ENCODE measurements around the gene PIR. TPM values are rescaled to one million over a fixed set of nuclear protein-coding genes. Genes with fewer than 3 reads are reported as not detected.

The PIR gene
- total and polyA plus RNA-seq, 4 experiments from 2014 or later = 0.53 TPM; not detected in 3

DNA sequence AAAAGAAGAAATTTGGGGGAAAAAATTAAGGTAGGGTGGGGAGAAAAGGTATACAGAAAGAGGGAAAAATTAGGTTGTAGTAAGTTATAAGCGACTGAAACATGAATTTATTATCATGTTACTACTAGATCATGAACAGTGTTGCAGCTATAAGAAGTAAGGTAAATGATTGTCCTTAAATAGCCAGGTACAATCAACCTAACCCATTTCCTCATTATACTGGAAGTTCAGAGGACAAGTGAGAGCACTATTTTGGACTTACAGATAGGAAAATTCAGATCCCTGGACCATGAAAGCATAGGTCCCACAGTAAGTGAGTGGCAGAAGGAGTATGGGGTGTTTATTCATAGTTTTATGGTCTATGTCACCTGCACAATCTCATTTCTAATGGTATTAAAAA, 23.5 kb downstream of the PIR start:
- no peaks in the 10 kb centered on the region for H3K36me3 Mint-ChIP-seq
- Histone ChIP-seq H3K4me3 (ENCODE audit: low read length in 2 of 2) (no peak overlapping the region), H3K9me3 (ENCODE audit: control insufficient read depth in 1 of 2, low read length in 2 of 2) (no peaks in the 10 kb centered on the region), H3K4me1 (ENCODE audit: insufficient read depth, low read length) (no peaks in the 10 kb centered on the region), H3K36me3 (ENCODE audit: insufficient read depth, low read length) (no peaks in the 10 kb centered on the region), H3K27me3 (ENCODE audit: insufficient read depth, low read length) (no peaks in the 10 kb centered on the region), H3K27ac (ENCODE audit: low read depth, low read length) (no peak overlapping the region)
- intact Hi-C loops (cut with micrococcal nuclease) = loop anchor here (2.0 to 5.0 kb wide), 2 partner anchors 122 to 169 kb away; no protein-coding TSS in a partner anchor
- ChIA-PET POLR2A (ENCODE audit: partially characterized antibody) (no interaction called here), CTCF (ENCODE audit: partially characterized antibody) (interaction anchor here (0.6 to 1.4 kb wide), 3 partner anchors 12 to 975 kb away, joined by 3 to 4 read pairs (median 3); no protein-coding TSS in a partner anchor)
- DNase-seq = no peak
- peaks cover 0 to under 1% of the 10 kb centered on the region in 2 donors for H3K27me3 Mint-ChIP-seq
- no peaks in the 10 kb centered on the region for H3K9me3 Mint-ChIP-seq
- H3K27ac Mint-ChIP-seq = no peak overlapping the region
- no peak overlapping the region for H3K4me3 Mint-ChIP-seq
- H3K4me1 Mint-ChIP-seq = peaks cover 0 to 1% (median 0%) of the 10 kb centered on the region in 4 donors

DNA sequence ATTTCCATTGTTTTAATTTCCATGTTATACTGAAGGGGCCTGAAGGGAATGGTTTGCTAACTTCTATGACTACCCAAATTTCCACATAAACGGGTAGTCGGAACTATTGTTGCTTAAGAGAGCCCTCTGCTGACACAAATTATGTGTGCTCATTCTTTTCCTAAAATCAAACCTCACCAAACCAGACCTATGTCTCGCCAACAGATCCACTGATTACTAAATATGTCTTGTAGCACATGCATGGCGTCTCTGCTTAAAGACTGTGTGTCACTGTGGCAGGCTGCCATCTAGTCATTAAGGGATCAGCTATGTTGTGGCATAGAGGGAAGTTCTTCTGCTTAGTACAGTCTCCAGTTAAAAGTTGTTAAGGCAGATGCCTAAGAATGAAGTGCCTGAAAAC, 25.1 kb downstream of the PIR start:
- no peak overlapping the region for H3K4me3 ChIP-seq (ENCODE audit: low read length in 2 of 2)
- H3K36me3 ChIP-seq (ENCODE audit: insufficient read depth, low read length) = no peaks in the 10 kb centered on the region
- Mint-ChIP-seq H3K4me3 (no peak overlapping the region), H3K27ac (no peak overlapping the region), H3K36me3 (no peaks in the 10 kb centered on the region), H3K9me3 (no peaks in the 10 kb centered on the region), H3K27me3 (no peaks in the 10 kb centered on the region), H3K4me1 (peaks cover 0 to 1% (median 0%) of the 10 kb centered on the region in 4 donors)
- POLR2A ChIA-PET (ENCODE audit: partially characterized antibody) = no interaction called here
- H3K27ac ChIP-seq (ENCODE audit: low read depth, low read length) = no peak overlapping the region
- DNase-seq = no peak
- H3K27me3 ChIP-seq (ENCODE audit: insufficient read depth, low read length) = no peaks in the 10 kb centered on the region
- CTCF ChIA-PET (ENCODE audit: partially characterized antibody) = interaction anchor here (2.5 kb wide), 1 partner anchor 119 kb away, joined by 10 read pairs; no protein-coding TSS in a partner anchor
- intact Hi-C loops (cut with micrococcal nuclease) = loop anchor here (2.0 to 5.0 kb wide), 2 partner anchors 121 to 167 kb away; no protein-coding TSS in a partner anchor
- H3K9me3 ChIP-seq (ENCODE audit: control insufficient read depth in 1 of 2, low read length in 2 of 2) = no peaks in the 10 kb centered on the region
- H3K4me1 ChIP-seq (ENCODE audit: insufficient read depth, low read length) = no peaks in the 10 kb centered on the region

- ChIA-PET POLR2A (ENCODE audit: partially characterized antibody) (no interaction called here), CTCF (ENCODE audit: partially characterized antibody) (interaction anchor here (2.5 kb wide), 1 partner anchor 117 kb away, joined by 10 read pairs; no protein-coding TSS in a partner anchor)
- Mint-ChIP-seq H3K4me3 (no peak overlapping the region), H3K4me1 (peaks cover 0 to 1% (median 0%) of the 10 kb centered on the region in 4 donors), H3K9me3 (no peaks in the 10 kb centered on the region), H3K27ac (no peak overlapping the region), H3K27me3 (no peaks in the 10 kb centered on the region), H3K36me3 (no peaks in the 10 kb centered on the region)
- H3K9me3 ChIP-seq (ENCODE audit: control insufficient read depth in 1 of 2, low read length in 2 of 2) = no peaks in the 10 kb centered on the region
- H3K27me3 ChIP-seq (ENCODE audit: insufficient read depth, low read length) = no peaks in the 10 kb centered on the region
- no peak for DNase-seq
- intact Hi-C loops (cut with micrococcal nuclease) = loop anchor here (5.0 kb wide), 1 partner anchor 119 kb away; no protein-coding TSS in a partner anchor
- H3K4me3 ChIP-seq (ENCODE audit: low read length in 2 of 2) = no peak overlapping the region
- no peaks in the 10 kb centered on the region for H3K36me3 ChIP-seq (ENCODE audit: insufficient read depth, low read length)
- H3K27ac ChIP-seq (ENCODE audit: low read depth, low read length) = no peak overlapping the region
- H3K4me1 ChIP-seq (ENCODE audit: insufficient read depth, low read length) = no peaks in the 10 kb centered on the region
Observed at GRCh38 chrX:15465896-15466651, 27.1 kb downstream of the PIR start.

DNA sequence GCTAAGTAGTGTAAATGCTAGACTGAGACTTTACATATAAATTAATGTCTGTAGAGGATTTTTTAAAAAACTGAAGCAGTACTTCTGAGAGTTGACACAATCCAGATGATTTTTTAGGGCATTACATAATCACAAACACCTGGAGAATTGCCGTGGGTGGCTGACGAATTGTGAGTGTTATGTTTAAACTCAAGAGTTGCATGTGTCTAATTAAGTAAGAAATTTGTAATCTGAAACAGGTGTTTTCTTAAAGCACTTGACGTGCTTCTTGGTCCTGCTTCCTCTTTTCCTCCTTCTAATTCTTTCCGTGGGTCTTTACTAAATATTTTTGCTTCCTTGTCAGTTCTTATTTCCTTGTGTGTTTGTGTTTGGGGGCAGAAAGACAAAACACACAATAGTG, 27.8 kb downstream of the PIR start:
- Mint-ChIP-seq H3K9me3 (no peaks in the 10 kb centered on the region), H3K27ac (no peak overlapping the region), H3K4me1 (no peaks in the 10 kb centered on the region), H3K27me3 (peaks cover 0 to under 1% of the 10 kb centered on the region in 2 donors), H3K4me3 (no peak overlapping the region), H3K36me3 (no peaks in the 10 kb centered on the region)
- H3K4me3 ChIP-seq (ENCODE audit: low read length in 2 of 2) = no peak overlapping the region
- intact Hi-C loops (cut with micrococcal nuclease) = loop anchor here (5.0 kb wide), 1 partner anchor 118 kb away; no protein-coding TSS in a partner anchor
- no peak for DNase-seq
- H3K9me3 ChIP-seq (ENCODE audit: control insufficient read depth in 1 of 2, low read length in 2 of 2) = no peaks in the 10 kb centered on the region
- H3K4me1 ChIP-seq (ENCODE audit: insufficient read depth, low read length) = no peaks in the 10 kb centered on the region
- H3K36me3 ChIP-seq (ENCODE audit: insufficient read depth, low read length) = no peaks in the 10 kb centered on the region
- CTCF ChIA-PET (ENCODE audit: partially characterized antibody) = no interaction called here
- POLR2A ChIA-PET (ENCODE audit: partially characterized antibody) = no interaction called here
- H3K27ac ChIP-seq (ENCODE audit: low read depth, low read length) = no peak overlapping the region
- H3K27me3 ChIP-seq (ENCODE audit: insufficient read depth, low read length) = no peaks in the 10 kb centered on the region

DNA sequence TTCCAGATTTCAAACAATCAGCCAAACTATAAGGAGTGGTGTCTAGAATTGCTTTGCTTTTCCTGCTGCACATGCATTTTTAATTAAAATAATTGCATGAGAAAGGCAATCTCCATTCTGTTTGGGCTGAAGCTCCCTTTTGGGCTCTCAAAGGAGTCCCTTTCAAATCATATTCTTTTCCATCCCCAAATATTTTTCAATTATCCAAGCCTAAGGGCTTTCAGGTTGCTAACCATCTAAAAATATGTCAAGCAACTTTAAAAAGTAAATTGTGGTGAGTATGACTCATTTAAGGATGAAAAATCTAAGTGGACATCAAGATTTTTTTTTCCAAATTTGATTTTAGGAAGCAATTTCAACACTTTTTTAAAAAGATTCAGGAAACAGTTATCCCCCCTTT, 28.4 kb downstream of the PIR start:
- no peaks in the 10 kb centered on the region for H3K4me1 ChIP-seq (ENCODE audit: insufficient read depth, low read length)
- H3K27me3 Mint-ChIP-seq = peaks cover 0 to 4% of the 10 kb centered on the region in 2 donors
- H3K4me3 Mint-ChIP-seq = no peak overlapping the region
- no peak overlapping the region for H3K27ac ChIP-seq (ENCODE audit: low read depth, low read length)
- intact Hi-C loops (cut with micrococcal nuclease) = loop anchor here (5.0 kb wide), 1 partner anchor 117 kb away; no protein-coding TSS in a partner anchor
- H3K4me1 Mint-ChIP-seq = no peaks in the 10 kb centered on the region
- no peaks in the 10 kb centered on the region for H3K36me3 ChIP-seq (ENCODE audit: insufficient read depth, low read length)
- no peaks in the 10 kb centered on the region for H3K27me3 ChIP-seq (ENCODE audit: insufficient read depth, low read length)
- ChIA-PET CTCF (ENCODE audit: partially characterized antibody) (no interaction called here), POLR2A (ENCODE audit: partially characterized antibody) (no interaction called here)
- H3K9me3 ChIP-seq (ENCODE audit: control insufficient read depth in 1 of 2, low read length in 2 of 2) = no peaks in the 10 kb centered on the region
- no peak overlapping the region for H3K4me3 ChIP-seq (ENCODE audit: low read length in 2 of 2)
- no peak for DNase-seq
- H3K36me3 Mint-ChIP-seq = no peaks in the 10 kb centered on the region
- H3K9me3 Mint-ChIP-seq = no peaks in the 10 kb centered on the region
- no peak overlapping the region for H3K27ac Mint-ChIP-seq

GRCh38 chrX:15451913-15452312, 41.2 kb downstream of the PIR start:
- Mint-ChIP-seq H3K4me3 (no peak overlapping the region), H3K9me3 (no peaks in the 10 kb centered on the region), H3K36me3 (no peaks in the 10 kb centered on the region), H3K4me1 (no peaks in the 10 kb centered on the region), H3K27me3 (peaks cover 0 to 2% of the 10 kb centered on the region in 2 donors), H3K27ac (no peak overlapping the region)
- no peaks in the 10 kb centered on the region for H3K27me3 ChIP-seq (ENCODE audit: insufficient read depth, low read length)
- CTCF ChIA-PET (ENCODE audit: partially characterized antibody) = interaction anchor here (0.6 kb wide), 1 partner anchor 105 kb away, joined by 3 read pairs; no protein-coding TSS in a partner anchor
- H3K9me3 ChIP-seq (ENCODE audit: control insufficient read depth in 1 of 2, low read length in 2 of 2) = no peaks in the 10 kb centered on the region
- intact Hi-C loops (cut with micrococcal nuclease) = no loop called here
- H3K4me1 ChIP-seq (ENCODE audit: insufficient read depth, low read length) = no peaks in the 10 kb centered on the region
- no peaks in the 10 kb centered on the region for H3K36me3 ChIP-seq (ENCODE audit: insufficient read depth, low read length)
- POLR2A ChIA-PET (ENCODE audit: partially characterized antibody) = no interaction called here
- no peak for DNase-seq
- no peak overlapping the region for H3K27ac ChIP-seq (ENCODE audit: low read depth, low read length)
- H3K4me3 ChIP-seq (ENCODE audit: low read length in 2 of 2) = no peak overlapping the region

DNA sequence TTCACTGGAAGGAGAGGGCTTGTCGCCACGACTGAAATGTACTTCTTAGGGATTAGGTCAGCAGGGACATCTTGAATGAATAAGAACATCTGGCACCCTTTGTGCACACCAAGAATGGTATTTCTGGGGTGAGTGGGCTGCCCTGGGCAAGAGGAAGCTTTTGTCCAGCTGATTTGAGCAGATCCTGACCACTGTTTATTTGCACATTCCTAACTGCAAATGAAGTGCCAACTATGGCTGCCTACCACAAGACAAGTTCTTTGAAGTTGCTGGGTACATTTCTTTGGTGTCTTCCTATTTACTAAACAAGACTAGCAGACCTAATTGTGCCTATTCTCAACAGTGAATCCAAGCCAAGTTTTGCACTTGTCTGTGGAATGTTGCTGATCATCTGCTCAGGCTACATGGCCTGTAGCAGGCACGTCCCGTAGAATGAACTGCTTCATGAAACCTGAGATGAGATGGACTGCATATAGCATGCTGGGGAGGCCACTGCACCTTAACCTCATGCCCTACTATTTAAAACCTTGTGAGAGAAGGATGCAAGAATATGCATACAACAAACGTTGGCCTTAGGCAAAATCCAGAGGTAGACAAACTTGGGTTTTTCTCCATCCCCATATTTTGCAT, 45.0 kb downstream of the PIR start:
- Mint-ChIP-seq H3K9me3 (peaks cover 0 to 2% (median 0%) of the 10 kb centered on the region in 8 donors), H3K4me1 (no peaks in the 10 kb centered on the region), H3K27me3 (peaks cover 0 to 4% of the 10 kb centered on the region in 2 donors), H3K36me3 (no peaks in the 10 kb centered on the region), H3K27ac (no peak overlapping the region), H3K4me3 (no peak overlapping the region)
- no peaks in the 10 kb centered on the region for H3K36me3 ChIP-seq (ENCODE audit: insufficient read depth, low read length)
- ChIA-PET CTCF (ENCODE audit: partially characterized antibody) (no interaction called here), POLR2A (ENCODE audit: partially characterized antibody) (no interaction called here)
- H3K27me3 ChIP-seq (ENCODE audit: insufficient read depth, low read length) = no peaks in the 10 kb centered on the region
- H3K4me3 ChIP-seq (ENCODE audit: low read length in 2 of 2) = no peak overlapping the region
- intact Hi-C loops (cut with micrococcal nuclease) = no loop called here
- no peaks in the 10 kb centered on the region for H3K4me1 ChIP-seq (ENCODE audit: insufficient read depth, low read length)
- DNase-seq = no peak
- H3K9me3 ChIP-seq (ENCODE audit: control insufficient read depth in 1 of 2, low read length in 2 of 2) = no peaks in the 10 kb centered on the region
- H3K27ac ChIP-seq (ENCODE audit: low read depth, low read length) = no peak overlapping the region
